NCI-H2196 (cell line): ENCODE data around the gene FOXG1.

ENCODE experiments used
- DNase-seq: peaks from one replicate; lab custom pipeline; 2025; ENCODE audit not compliant: unreplicated experiment; lab: John Stamatoyannopoulos, UW

FOXG1 gene

DNA sequence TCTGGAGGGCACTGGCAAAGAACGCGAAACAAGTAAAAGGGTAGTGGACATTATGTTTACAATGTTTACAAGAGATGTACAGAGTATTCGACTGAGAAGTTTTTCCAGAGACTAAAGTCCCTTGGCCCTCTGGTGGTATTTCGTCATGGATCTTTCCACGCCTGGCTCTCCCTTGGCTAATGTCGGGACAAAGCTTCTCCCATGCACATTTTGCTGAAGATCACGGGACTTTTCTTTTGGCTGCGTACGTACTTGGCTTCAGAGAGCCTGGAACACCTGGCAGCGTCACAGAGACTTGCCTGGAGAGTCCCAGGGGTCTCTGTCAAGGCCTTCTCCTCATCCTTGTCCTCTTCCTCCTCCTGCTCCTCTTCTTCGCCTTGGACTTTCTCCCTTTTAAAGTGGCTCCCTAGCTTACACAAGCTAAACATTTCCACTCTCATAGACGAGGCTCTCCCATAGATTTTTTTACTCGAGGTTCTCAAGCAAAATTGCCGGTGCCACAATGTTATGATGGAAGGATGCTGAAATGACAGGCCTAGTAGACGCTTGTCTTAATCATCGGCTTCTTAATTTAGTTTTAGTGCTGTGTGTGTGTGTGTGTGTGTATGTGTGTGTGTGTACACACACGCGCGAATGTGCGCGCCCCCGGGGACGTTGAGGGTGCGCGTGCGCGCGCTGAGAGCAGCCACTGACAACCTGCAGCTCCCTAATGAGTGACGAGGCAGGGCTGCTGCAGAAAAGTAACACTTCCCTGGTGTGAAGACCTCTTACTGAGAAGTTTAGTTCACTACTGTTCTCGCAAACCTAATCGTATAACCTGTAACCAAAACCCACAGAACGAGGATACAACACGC, 4.9 kb upstream of the FOXG1 start:
- DNase-seq = no peak

DNA sequence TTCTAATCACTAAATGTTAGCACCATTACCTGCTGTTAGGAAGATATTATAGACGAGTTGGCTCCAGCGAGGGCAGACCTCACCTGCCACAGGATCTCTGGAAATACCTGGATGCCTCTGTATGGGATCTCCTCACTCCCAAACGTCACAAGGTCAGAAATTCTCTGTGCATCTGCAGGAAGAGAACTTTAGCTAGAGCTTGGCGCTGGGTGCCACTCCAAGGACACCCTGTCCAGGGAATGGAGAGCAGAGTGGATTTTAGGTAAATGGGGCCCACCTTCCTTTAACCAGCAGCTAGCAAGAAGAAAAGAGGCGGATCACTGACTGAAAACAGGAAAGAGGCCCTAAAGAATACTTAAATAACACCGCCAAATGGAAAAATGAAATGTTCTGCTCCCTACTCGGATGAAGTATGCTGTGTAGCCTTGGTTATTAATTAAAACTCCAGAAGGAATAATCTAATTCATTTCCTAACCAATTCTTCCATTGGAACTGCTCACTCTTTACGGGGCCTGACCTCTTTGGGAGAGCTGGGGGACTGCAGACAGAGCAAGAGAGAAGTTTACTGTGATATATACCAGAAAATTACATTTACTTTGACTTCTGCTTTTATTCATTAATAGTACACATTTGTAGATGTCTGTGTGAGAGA, 4.2 kb upstream of the FOXG1 start:
- DNase-seq = no peak

- no peak for DNase-seq
Observed at GRCh38 chr14:28762955-28763326, 3.6 kb upstream of the FOXG1 start.

DNA sequence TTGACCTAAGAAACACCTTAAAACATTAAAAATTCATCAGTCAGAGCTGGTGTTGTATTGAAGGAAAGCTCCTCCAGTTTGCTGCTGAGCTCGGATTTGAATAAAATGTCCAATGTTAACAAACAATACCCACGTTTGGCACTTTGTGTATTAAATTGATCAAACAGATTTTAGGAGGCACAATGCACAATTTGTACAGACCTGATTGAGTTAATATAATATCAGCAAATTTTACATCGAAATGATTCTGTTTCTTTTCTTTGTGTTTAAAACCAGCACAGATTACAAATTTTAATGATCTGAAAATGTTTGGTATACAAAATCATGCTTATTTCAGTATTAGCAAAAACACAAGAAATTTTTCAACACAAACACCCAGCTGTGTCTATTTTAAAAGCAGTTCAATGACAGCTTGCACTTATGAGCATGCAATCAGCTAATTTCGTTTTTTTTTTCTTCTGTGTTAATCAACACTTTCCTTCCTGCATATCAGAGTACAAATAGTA, 2.8 kb upstream of the FOXG1 start:
- no peak for DNase-seq

GRCh38 chr14:28764257-28765160, 2.1 kb upstream of the FOXG1 start:
- no peak for DNase-seq

- DNase-seq = no peak
Observed at GRCh38 chr14:28765169-28765830, 1.3 kb upstream of the FOXG1 start.

- no peak for DNase-seq
Observed at GRCh38 chr14:28765831-28766468, 637 bp upstream of the FOXG1 start.

DNA sequence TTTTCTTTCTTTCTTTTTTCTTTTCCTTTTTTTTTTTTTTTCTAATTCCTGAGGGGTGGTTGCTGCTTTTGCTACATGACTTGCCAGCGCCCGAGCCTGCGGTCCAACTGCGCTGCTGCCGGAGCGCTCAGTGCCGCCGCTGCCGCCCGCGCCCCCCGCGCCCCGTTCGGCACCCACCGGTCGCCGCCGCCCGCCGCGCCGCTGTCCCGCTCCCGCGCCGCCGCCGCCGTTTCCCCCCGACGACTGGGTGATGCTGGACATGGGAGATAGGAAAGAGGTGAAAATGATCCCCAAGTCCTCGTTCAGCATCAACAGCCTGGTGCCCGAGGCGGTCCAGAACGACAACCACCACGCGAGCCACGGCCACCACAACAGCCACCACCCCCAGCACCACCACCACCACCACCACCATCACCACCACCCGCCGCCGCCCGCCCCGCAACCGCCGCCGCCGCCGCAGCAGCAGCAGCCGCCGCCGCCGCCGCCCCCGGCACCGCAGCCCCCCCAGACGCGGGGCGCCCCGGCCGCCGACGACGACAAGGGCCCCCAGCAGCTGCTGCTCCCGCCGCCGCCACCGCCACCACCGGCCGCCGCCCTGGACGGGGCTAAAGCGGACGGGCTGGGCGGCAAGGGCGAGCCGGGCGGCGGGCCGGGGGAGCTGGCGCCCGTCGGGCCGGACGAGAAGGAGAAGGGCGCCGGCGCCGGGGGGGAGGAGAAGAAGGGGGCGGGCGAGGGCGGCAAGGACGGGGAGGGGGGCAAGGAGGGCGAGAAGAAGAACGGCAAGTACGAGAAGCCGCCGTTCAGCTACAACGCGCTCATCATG, 654 bp downstream of the FOXG1 start:
- no peak for DNase-seq

- DNase-seq = no peak
Observed at GRCh38 chr14:28767853-28768741, 1.5 kb downstream of the FOXG1 start.

DNA sequence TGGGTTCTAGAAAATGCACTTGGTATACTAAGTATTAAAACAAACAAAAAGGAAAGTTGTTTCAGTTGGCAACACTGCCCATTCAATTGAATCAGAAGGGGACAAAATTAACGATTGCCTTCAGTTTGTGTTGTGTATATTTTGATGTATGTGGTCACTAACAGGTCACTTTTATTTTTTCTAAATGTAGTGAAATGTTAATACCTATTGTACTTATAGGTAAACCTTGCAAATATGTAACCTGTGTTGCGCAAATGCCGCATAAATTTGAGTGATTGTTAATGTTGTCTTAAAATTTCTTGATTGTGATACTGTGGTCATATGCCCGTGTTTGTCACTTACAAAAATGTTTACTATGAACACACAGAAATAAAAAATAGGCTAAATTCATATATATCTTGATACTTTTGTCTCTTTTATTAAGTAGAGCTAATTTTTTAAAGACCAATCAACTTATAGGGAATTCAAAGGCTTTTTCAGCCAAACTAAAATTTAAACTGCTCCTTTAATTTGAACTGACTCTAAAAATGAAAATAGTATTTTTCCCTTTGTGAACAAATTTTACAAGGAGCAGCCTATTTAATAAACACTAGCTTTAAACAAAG, 2.8 kb downstream of the FOXG1 start:
- DNase-seq = no peak

- no peak for DNase-seq
Observed at GRCh38 chr14:28770061-28770460, 3.5 kb downstream of the FOXG1 start.

- no peak for DNase-seq
Observed at GRCh38 chr14:28770630-28771029, 4.0 kb downstream of the FOXG1 start.

- no peak for DNase-seq
Observed at GRCh38 chr14:28771168-28771567, 4.6 kb downstream of the FOXG1 start.

DNA sequence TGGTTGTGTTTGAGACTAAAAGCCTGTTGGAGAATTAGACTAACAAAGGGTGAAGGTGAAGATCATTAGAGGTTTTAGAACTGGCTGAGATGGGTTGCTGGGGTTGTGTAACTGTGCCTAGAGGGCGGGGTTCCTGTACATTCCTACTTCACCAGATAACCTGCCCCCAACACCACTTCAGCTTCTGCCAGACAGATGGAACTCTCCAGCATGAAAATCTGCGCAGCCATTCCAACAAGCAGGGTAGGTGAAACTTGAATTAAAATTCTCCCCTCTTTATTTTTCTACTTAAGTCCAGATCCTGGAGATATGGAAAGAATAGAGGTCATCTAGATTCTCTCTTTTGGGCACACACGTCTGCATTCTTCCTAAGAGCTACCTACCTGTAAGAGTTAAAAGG, 6.0 kb downstream of the FOXG1 start:
- no peak for DNase-seq

DNA sequence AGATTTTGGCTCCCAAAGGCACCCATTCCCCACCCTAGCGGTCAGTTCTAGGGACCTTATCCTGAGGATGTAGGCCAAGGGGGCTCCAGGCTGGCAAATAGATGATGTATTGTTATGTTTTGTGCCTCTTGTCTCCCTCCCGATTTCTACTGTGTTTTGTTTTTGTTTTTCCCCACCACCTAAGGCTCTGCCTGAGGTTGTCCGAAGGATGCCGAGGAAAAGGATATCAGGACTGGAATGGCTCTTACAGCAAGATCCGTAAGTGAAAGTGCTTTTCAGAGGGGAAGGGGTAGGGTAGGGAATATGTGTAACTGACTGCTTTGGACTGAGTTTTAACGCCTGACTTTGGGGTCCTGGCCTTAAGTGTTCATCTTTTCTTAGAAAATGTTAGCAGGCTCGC, 6.6 kb downstream of the FOXG1 start:
- no peak for DNase-seq

DNA sequence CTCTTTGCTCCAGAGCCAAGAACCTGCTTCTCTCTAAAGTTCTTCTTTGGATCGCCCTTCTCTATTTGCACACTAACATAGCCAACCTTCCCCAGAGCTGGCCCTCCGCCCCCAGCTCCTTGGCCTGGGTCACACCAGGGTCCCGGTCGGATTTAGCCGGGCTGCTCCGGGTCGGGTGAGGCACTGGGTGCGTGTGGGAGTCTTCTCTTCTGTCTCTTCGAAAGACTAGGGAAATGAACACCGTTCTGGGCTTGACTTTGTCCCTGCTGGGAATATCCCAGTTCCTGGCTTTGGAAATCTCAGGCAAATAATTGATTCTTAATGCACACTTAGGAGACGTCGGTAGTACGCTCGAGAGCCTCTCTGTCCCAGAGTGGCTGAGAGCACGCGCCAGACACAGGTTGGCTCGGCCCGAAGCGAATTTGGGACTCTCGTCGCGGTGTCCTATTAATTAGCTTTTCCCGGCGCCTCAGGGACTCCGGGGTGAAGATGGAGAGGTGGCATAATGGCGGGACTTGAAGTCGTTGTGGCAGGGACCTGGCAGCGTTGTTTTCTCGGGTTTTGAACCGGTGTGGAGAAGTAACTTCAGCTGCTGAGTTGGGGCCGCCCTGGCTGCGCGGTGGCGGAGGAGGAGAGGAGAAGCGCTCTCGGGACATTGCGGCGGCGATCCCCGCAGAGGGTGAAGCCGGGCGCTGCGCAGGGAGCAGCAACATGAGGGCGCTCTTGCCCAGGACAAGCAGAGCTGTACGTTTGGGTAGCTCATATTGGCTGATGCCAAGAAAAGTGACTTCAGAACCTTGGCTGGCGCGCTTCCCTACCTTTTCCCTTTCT, 7.5 kb downstream of the FOXG1 start:
- peak; percentile 6 for DNase-seq
